Hepatocyte (in vitro differentiated cells): Measurements from ENCODE around the gene TEDC1.

Experiments
- CTCF ChIP-seq: fragments of 200-600 bp; sonication (generic); IDR thresholded peaks from 2 replicates; pipeline ENCODE4 v1.5.1; 2016; ENCODE audit warnings: antibody characterized with exemption, mild to moderate bottlenecking; ENCODE audit not compliant: poor library complexity
- EZH2phosphoT487 ChIP-seq: fragments of 200-600 bp; sonication (generic); IDR thresholded peaks from one replicate; pipeline ENCODE4 v1.6.1; 2018; ENCODE audit warnings: antibody characterized with exemption, mild to moderate bottlenecking, low read depth, moderate library complexity; ENCODE audit not compliant: unreplicated experiment, severe bottlenecking

- TF ChIP-seq CTCF (no peak), EZH2phosphoT487 (no peak)
Observed at GRCh38 chr14:105498430-105499255, 7.6 kb downstream of the TEDC1 start.
